ENCODE measurements around the gene PI16. TPM values are rescaled to one million over a fixed set of nuclear protein-coding genes. Genes with fewer than 3 reads are reported as not detected.

PI16 gene
- total and polyA plus RNA-seq, 2 of the 13 experiments (the other 11 are each of a cell fraction or from before 2014, with no cell fraction given) = not detected

- TF ChIP-seq KMT2B (CRISPR knock-in tag; IDR thresholded peaks at IDR 0.05) = peak; percentile 58; the same call in 1 of the 2 replicates
- no peak for TF ChIP-seq ZNF20 (CRISPR knock-in tag; IDR thresholded peaks at IDR 0.05)
- TF ChIP-seq BCL6 (CRISPR knock-in tag; IDR thresholded peaks at IDR 0.05) = peak; percentile 37
- TF ChIP-seq NR2F2 (IDR thresholded peaks at IDR 0.05; ENCODE audit: borderline replicate concordance, low read depth) = no peak
- no peak for TF ChIP-seq ZKSCAN5 (CRISPR knock-in tag; IDR thresholded peaks at IDR 0.05)
- no peak for TF ChIP-seq DPF2 (CRISPR knock-in tag; IDR thresholded peaks at IDR 0.05; ENCODE audit: borderline replicate concordance, low read depth)
- TF ChIP-seq SNAPC5 (CRISPR knock-in tag; IDR thresholded peaks at IDR 0.05; ENCODE audit: borderline replicate concordance) = no peak
- TF ChIP-seq SIN3B (IDR thresholded peaks at IDR 0.05; ENCODE audit: low read length) = peak; percentile 51; the same call in 1 of the 2 replicates
- no peak for TF ChIP-seq BRCA1 (CRISPR knock-in tag; IDR thresholded peaks at IDR 0.05)
- TF ChIP-seq HOXA9 (CRISPR knock-in tag; IDR thresholded peaks at IDR 0.05; ENCODE audit: borderline replicate concordance) = peak; percentile 56; the same call in 1 of the 2 replicates
- peak; percentile 34; the same call in 1 of the 2 replicates for TF ChIP-seq PAXIP1 (CRISPR knock-in tag; conservative IDR thresholded peaks at IDR 0.05)
- no peak for TF ChIP-seq AKNA (CRISPR knock-in tag; IDR thresholded peaks at IDR 0.05; ENCODE audit: borderline replicate concordance)
- peak; percentile 48 for TF ChIP-seq ZBED4 (CRISPR knock-in tag; IDR thresholded peaks at IDR 0.05; ENCODE audit: borderline replicate concordance)
- TF ChIP-seq ZNF331 (CRISPR knock-in tag; IDR thresholded peaks at IDR 0.05) = 0 out of 2 replicates have a peak, but pooled peaks have one; percentile 68
- 0 out of 2 replicates have a peak, but pooled peaks have one; percentile 67 for TF ChIP-seq ZNF530 (CRISPR knock-in tag; IDR thresholded peaks at IDR 0.05; ENCODE audit: low read depth)
- no peak; the same call in 1 of the 2 replicates for TF ChIP-seq ZFP62 (CRISPR knock-in tag; IDR thresholded peaks at IDR 0.05)
These were observed 31.5 kb downstream of the PI16 start, which contains the start of gene MTCH1 (continued) for GRCh38 chr6:36985808-36986703.

All from HepG2 (cell line).